H9 (cell line): ENCODE measurements around the gene DBN1. TPM values are rescaled to one million over a fixed set of nuclear protein-coding genes. Genes with fewer than 3 reads are reported as not detected.

ENCODE experiments used
- DNase-seq: peaks from one replicate; pipeline ENCODE4 v3.0.0-alpha.2; 2017
- H2AFZ ChIP-seq: one replicate; pipeline ENCODE4 v1.6.1; 2013; ENCODE audit warnings: mild to moderate bottlenecking, low read length, control low read depth, moderate library complexity
- H2AK5ac ChIP-seq: 2 replicates; pipeline ENCODE4 v1.6.1; 2013; ENCODE audit warnings: low read length, control low read depth, mixed read lengths; ENCODE audit not compliant: insufficient read length
- H2BK120ac ChIP-seq: one replicate; pipeline ENCODE4 v1.6.1; 2013; ENCODE audit warnings: low read depth, mild to moderate bottlenecking, low read length, control low read depth, inconsistent platforms; ENCODE audit not compliant: poor library complexity, severe bottlenecking
- H2BK12ac ChIP-seq: 2 replicates; pipeline ENCODE4 v1.6.1; 2013; ENCODE audit warnings: low read length, control low read depth, mixed read lengths, low read depth; ENCODE audit not compliant: insufficient read length
- H2BK15ac ChIP-seq: 2 replicates; pipeline ENCODE4 v1.6.1; 2013; ENCODE audit warnings: low read depth, low read length, control low read depth
- H2BK20ac ChIP-seq: one replicate; pipeline ENCODE4 v1.6.1; 2013; ENCODE audit warnings: low read depth, mild to moderate bottlenecking, low read length, control low read depth, inconsistent platforms; ENCODE audit not compliant: poor library complexity, severe bottlenecking
- H2BK5ac ChIP-seq: 2 replicates; pipeline ENCODE4 v1.6.1; 2013; ENCODE audit warnings: low read length, control low read depth, mixed read lengths; ENCODE audit not compliant: insufficient read length
- H3K14ac ChIP-seq: 2 replicates; pipeline ENCODE4 v1.6.1; 2013; ENCODE audit warnings: low read length, control low read depth; ENCODE audit not compliant: insufficient read depth
- H3K18ac ChIP-seq: 2 replicates; pipeline ENCODE4 v1.6.1; 2013; ENCODE audit warnings: low read depth, mild to moderate bottlenecking, mixed read lengths, low read length, control low read depth; ENCODE audit not compliant: insufficient read length
- H3K23ac ChIP-seq: 2 replicates; pipeline ENCODE4 v1.6.1; 2013; ENCODE audit warnings: low read length, control low read depth, mixed read lengths, low read depth; ENCODE audit not compliant: insufficient read length
- H3K23me2 ChIP-seq: 2 replicates; pipeline ENCODE4 v1.6.1; 2013; ENCODE audit warnings: low read depth, mild to moderate bottlenecking, mixed read lengths, low read length, control low read depth; ENCODE audit not compliant: insufficient read length, poor library complexity, severe bottlenecking
- H3K27ac ChIP-seq: 2 replicates; pipeline ENCODE4 v1.5.1; 2013; ENCODE audit warnings: low read length, control low read depth, mixed read lengths, low read depth; ENCODE audit not compliant: insufficient read length
- H3K27me3 ChIP-seq: 2 replicates; pipeline ENCODE4 v1.6.1; 2013; ENCODE audit warnings: low read length, control low read depth, inconsistent platforms; ENCODE audit not compliant: insufficient read depth
- H3K4ac ChIP-seq: 2 replicates; pipeline ENCODE4 v1.6.1; 2013; ENCODE audit warnings: low read depth, mild to moderate bottlenecking, control low read depth, inconsistent platforms, low read length, moderate library complexity
- H3K4me1 ChIP-seq: 2 replicates; pipeline ENCODE4 v1.6.1; 2013; ENCODE audit warnings: low read length, control low read depth, inconsistent platforms; ENCODE audit not compliant: insufficient read depth
- H3K4me2 ChIP-seq: 2 replicates; pipeline ENCODE4 v1.6.1; 2013; ENCODE audit warnings: low read length, control low read depth, mixed read lengths; ENCODE audit not compliant: insufficient read length, insufficient read depth
- H3K56ac ChIP-seq: 2 replicates; pipeline ENCODE4 v1.6.1; 2013; ENCODE audit warnings: low read depth, mild to moderate bottlenecking, mixed read lengths, low read length, control low read depth; ENCODE audit not compliant: insufficient read length
- H3K79me1 ChIP-seq: 2 replicates; pipeline ENCODE4 v1.6.1; 2013; ENCODE audit warnings: low read depth, mild to moderate bottlenecking, moderate library complexity, low read length, control low read depth, inconsistent platforms; ENCODE audit not compliant: insufficient read depth, poor library complexity, severe bottlenecking
- H3K79me2 ChIP-seq: 2 replicates; pipeline ENCODE4 v1.6.1; 2013; ENCODE audit warnings: low read length, control low read depth, inconsistent platforms; ENCODE audit not compliant: insufficient read depth
- H3K9ac ChIP-seq: 2 replicates; pipeline ENCODE4 v1.6.1; 2013; ENCODE audit warnings: low read length, control low read depth, mixed read lengths; ENCODE audit not compliant: insufficient read length; ENCODE audit errors: extremely low read depth
- H3K9me3 ChIP-seq: one replicate; pipeline ENCODE4 v1.6.1; 2013; ENCODE audit warnings: low read depth, low read length, inconsistent platforms; ENCODE audit not compliant: control insufficient read depth
- H3T11ph ChIP-seq: one replicate; pipeline ENCODE4 v1.6.1; 2013; ENCODE audit warnings: mild to moderate bottlenecking, low read length, control low read depth, inconsistent platforms
- H4K20me1 ChIP-seq: one replicate; pipeline ENCODE4 v1.6.1; 2013; ENCODE audit not compliant: control insufficient read depth, insufficient read length, insufficient read depth
- H4K5ac ChIP-seq: 2 replicates; pipeline ENCODE4 v1.6.1; 2013; ENCODE audit warnings: low read depth, mild to moderate bottlenecking, mixed read lengths, low read length, control low read depth; ENCODE audit not compliant: insufficient read length
- H4K8ac ChIP-seq: replicated peaks from 2 replicates; pipeline ENCODE4 v1.6.1; 2013; ENCODE audit warnings: low read length, control low read depth, mixed read lengths, low read depth; ENCODE audit not compliant: insufficient read length
- H4K91ac ChIP-seq: 2 replicates; pipeline ENCODE4 v1.6.1; 2013; ENCODE audit warnings: low read depth, mild to moderate bottlenecking, moderate library complexity, mixed read lengths, low read length, control low read depth; ENCODE audit not compliant: insufficient read length
- H3K27ac Mint-ChIP-seq, 3 experiments: 2 replicates in 2 of 3; 3 replicates in 1 of 3; pipeline ENCODE4 v1.8.0; 2020 to 2021; ENCODE audit warnings: mixed read lengths in 3 of 3, mild to moderate bottlenecking in 1 of 3, moderate library complexity in 1 of 3
- H3K27me3 Mint-ChIP-seq: 2 replicates; pipeline ENCODE4 v1.8.0; 2021; ENCODE audit warnings: low read depth, mild to moderate bottlenecking, moderate library complexity, mixed read lengths
- H3K36me3 Mint-ChIP-seq, 3 experiments: 2 replicates in 2 of 3; 3 replicates in 1 of 3; pipeline ENCODE4 v1.8.0; 2020 to 2021; ENCODE audit warnings: low read depth in 3 of 3, mixed read lengths in 3 of 3; ENCODE audit not compliant: insufficient read depth in 1 of 3
- H3K4me1 Mint-ChIP-seq, 2 experiments: 2 replicates each; pipeline ENCODE4 v1.8.0; 2020; ENCODE audit warnings: mixed read lengths in 2 of 2
- H3K4me3 Mint-ChIP-seq, 2 experiments: 2 replicates in 1 of 2; 3 replicates in 1 of 2; pipeline ENCODE4 v1.8.0; 2020 to 2021; ENCODE audit warnings: mild to moderate bottlenecking in 2 of 2, mixed read lengths in 2 of 2, moderate library complexity in 1 of 2
- H3K9me3 Mint-ChIP-seq, 2 experiments: 2 replicates in 1 of 2; 3 replicates in 1 of 2; pipeline ENCODE4 v1.8.0; 2020; ENCODE audit warnings: mild to moderate bottlenecking in 2 of 2, mixed read lengths in 2 of 2, moderate library complexity in 1 of 2
- WGBS: extraction: QIAGEN DNeasy Blood & Tissue Kit; methylation state at CpG from one replicate; pipeline ENCODE4 v1.1.7; 2013; ENCODE audit warnings: missing lambda C conversion rate, low lambda C conversion rate, mixed read lengths; ENCODE audit not compliant: insufficient read length; ENCODE audit errors: extremely low coverage; 5-methylcytosine and 5-hydroxymethylcytosine counted together
- total RNA-seq: library from RNA; stranded (reverse); gene quantifications from 2 replicates; pipeline ENCODE4 v1.2.1, GENCODE V29; 2021
- TF ChIP-seq, protein P1 (sequence below): fragments of 200-600 bp; sonication (generic); conservative IDR thresholded peaks from 3 replicates; pipeline ENCODE4 v1.8.0; 2021; ENCODE audit warnings: antibody characterized with exemption, mild to moderate bottlenecking

Gene DBN1
- total RNA-seq, 1 experiment from 2014 or later = 340 TPM

DNA sequence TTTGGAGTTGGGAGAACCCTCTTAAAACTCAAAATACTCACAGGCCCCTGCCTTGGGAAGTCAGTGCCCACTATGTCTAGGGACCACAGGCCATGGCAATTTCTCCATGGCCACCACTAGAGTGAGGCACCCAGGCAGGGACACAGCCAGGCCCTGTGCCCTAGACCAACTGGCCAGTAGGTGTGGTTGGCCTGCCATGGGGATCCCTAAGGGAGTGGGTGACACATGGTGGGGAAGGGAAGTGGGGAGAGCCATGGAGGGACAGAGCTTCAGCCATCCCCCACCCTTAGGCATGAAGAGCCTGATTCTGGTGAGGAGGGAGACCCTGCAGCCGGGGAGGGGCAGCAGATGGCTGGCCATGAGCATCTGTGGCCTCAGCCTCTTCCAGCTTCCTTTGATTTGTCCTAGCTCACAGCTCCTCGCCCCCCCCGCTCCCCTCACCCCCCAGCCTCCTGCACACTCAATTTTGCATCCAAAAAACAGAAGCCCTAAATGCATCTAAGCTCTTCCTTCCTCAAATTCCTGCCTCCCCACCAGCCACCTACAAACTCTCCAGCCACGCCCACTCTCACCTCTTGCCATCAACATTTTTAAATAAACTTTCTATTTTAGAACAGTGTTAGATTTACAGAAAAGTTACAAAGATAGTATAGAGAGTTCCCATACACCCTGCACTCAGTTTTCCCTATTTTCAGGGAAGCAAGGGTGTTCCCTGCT, 1.6 kb upstream of the DBN1 start:
- Histone ChIP-seq H4K20me1 (no peaks in the 10 kb centered on the region), H3T11ph (no peak overlapping the region), H2AK5ac (no peak overlapping the region), H4K8ac (no peak overlapping the region), H3K4ac (no peak overlapping the region), H3K18ac (no peak overlapping the region), H3K79me2 (peaks cover 24% of the 10 kb centered on the region; the same call in 1 of the 2 replicates), H2AFZ (no peak overlapping the region), H3K14ac (no peak overlapping the region; the same call in 1 of the 2 replicates), H2BK120ac (no peak overlapping the region), H3K4me2 (no peak overlapping the region), H3K27me3 (no peaks in the 10 kb centered on the region), H3K56ac (no peak overlapping the region), H2BK5ac (no peak overlapping the region), H3K23ac (no peak overlapping the region), H4K91ac (no peak overlapping the region), H2BK12ac (no peak overlapping the region), H3K4me1 (peaks cover 24% of the 10 kb centered on the region; the same call in 1 of the 2 replicates), H3K23me2 (peaks cover 4% of the 10 kb centered on the region), H2BK15ac (no peak overlapping the region), H2BK20ac (no peak overlapping the region), H3K9me3 (no peaks in the 10 kb centered on the region), H3K79me1 (peaks cover 6% of the 10 kb centered on the region), H3K9ac (no peak overlapping the region), H3K27ac (no peak overlapping the region), H4K5ac (no peak overlapping the region)
- H3K9me3 Mint-ChIP-seq = no peaks in the 10 kb centered on the region
- DNase-seq = no peak
- peaks cover 20 to 35% (median 33%) of the 10 kb centered on the region in 3 experiments for H3K36me3 Mint-ChIP-seq
- H3K27ac Mint-ChIP-seq = peak overlapping the region in 1 of 3 experiments; percentile 2; a peak in 2 of 7 replicates
- TF ChIP-seq, protein P1, sequence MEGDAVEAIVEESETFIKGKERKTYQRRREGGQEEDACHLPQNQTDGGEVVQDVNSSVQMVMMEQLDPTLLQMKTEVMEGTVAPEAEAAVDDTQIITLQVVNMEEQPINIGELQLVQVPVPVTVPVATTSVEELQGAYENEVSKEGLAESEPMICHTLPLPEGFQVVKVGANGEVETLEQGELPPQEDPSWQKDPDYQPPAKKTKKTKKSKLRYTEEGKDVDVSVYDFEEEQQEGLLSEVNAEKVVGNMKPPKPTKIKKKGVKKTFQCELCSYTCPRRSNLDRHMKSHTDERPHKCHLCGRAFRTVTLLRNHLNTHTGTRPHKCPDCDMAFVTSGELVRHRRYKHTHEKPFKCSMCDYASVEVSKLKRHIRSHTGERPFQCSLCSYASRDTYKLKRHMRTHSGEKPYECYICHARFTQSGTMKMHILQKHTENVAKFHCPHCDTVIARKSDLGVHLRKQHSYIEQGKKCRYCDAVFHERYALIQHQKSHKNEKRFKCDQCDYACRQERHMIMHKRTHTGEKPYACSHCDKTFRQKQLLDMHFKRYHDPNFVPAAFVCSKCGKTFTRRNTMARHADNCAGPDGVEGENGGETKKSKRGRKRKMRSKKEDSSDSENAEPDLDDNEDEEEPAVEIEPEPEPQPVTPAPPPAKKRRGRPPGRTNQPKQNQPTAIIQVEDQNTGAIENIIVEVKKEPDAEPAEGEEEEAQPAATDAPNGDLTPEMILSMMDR = no peak
- H3K27me3 Mint-ChIP-seq = no peaks in the 10 kb centered on the region; the same call in 1 of the 2 replicates
- WGBS = no CpG with 5 or more reads among the region's 4 CpGs
- H3K4me3 Mint-ChIP-seq = peak overlapping the region; percentile 4 to 59; a peak in 4 of 5 replicates
- peaks cover 41 to 58% of the 10 kb centered on the region in 2 experiments for H3K4me1 Mint-ChIP-seq
